ENCODE data around the gene WNT9A.

The WNT9A gene

GRCh38 chr1:227935826-227936225, 11.9 kb downstream of the WNT9A start:
- Mint-ChIP-seq H3K27ac (no peak overlapping the region), H3K27me3 (ENCODE audit: low read depth, poor library complexity) (peaks cover 26% of the 10 kb centered on the region), H3K9me3 (peaks cover 9% of the 10 kb centered on the region), H3K4me1 (peaks cover 20% of the 10 kb centered on the region), H3K36me3 (ENCODE audit: low read depth) (no peaks in the 10 kb centered on the region), H3K4me3 (no peak overlapping the region)
- no peak for DNase-seq
- TF ChIP-seq CTCF (IDR thresholded peaks at IDR 0.05), result no peak

- no peak for TF ChIP-seq CTCF (IDR thresholded peaks at IDR 0.05)
- Mint-ChIP-seq H3K4me3 (no peak overlapping the region), H3K27me3 (ENCODE audit: low read depth, poor library complexity) (peaks cover 26% of the 10 kb centered on the region), H3K36me3 (ENCODE audit: low read depth) (no peaks in the 10 kb centered on the region), H3K27ac (no peak overlapping the region), H3K9me3 (peaks cover 9% of the 10 kb centered on the region), H3K4me1 (peaks cover 20% of the 10 kb centered on the region)
- no peak for DNase-seq
These were observed 13.0 kb downstream of the WNT9A start for GRCh38 chr1:227934476-227935313.

- no peak overlapping the region for H3K27ac Mint-ChIP-seq
- no peaks in the 10 kb centered on the region for H3K36me3 Mint-ChIP-seq (ENCODE audit: low read depth)
- peaks cover 4% of the 10 kb centered on the region for H3K9me3 Mint-ChIP-seq
- peaks cover 7% of the 10 kb centered on the region for H3K4me1 Mint-ChIP-seq
- no peak overlapping the region for H3K4me3 Mint-ChIP-seq
- no peak for TF ChIP-seq CTCF (IDR thresholded peaks at IDR 0.05)
- DNase-seq, result no peak
- peaks cover 19% of the 10 kb centered on the region for H3K27me3 Mint-ChIP-seq (ENCODE audit: low read depth, poor library complexity)
These were observed 17.8 kb downstream of the WNT9A start for GRCh38 chr1:227929751-227930472.

- Mint-ChIP-seq H3K9me3 (peaks cover 4% of the 10 kb centered on the region), H3K27ac (no peak overlapping the region), H3K4me1 (peaks cover 7% of the 10 kb centered on the region), H3K4me3 (no peak overlapping the region), H3K27me3 (ENCODE audit: low read depth, poor library complexity) (peaks cover 18% of the 10 kb centered on the region), H3K36me3 (ENCODE audit: low read depth) (no peaks in the 10 kb centered on the region)
- no peak for DNase-seq
- TF ChIP-seq CTCF (IDR thresholded peaks at IDR 0.05), result no peak
These were observed 18.8 kb downstream of the WNT9A start for GRCh38 chr1:227928811-227929375.

- Mint-ChIP-seq H3K4me3 (no peak overlapping the region), H3K27ac (no peak overlapping the region), H3K4me1 (peaks cover 8% of the 10 kb centered on the region), H3K27me3 (ENCODE audit: low read depth, poor library complexity) (peaks cover 14% of the 10 kb centered on the region), H3K36me3 (ENCODE audit: low read depth) (no peaks in the 10 kb centered on the region), H3K9me3 (peaks cover 2% of the 10 kb centered on the region)
- no peak for TF ChIP-seq CTCF (IDR thresholded peaks at IDR 0.05)
- DNase-seq, result no peak
These were observed 19.6 kb downstream of the WNT9A start for GRCh38 chr1:227927971-227928741.
